Measurements from ENCODE around the gene RNF167.

The RNF167 gene

DNA sequence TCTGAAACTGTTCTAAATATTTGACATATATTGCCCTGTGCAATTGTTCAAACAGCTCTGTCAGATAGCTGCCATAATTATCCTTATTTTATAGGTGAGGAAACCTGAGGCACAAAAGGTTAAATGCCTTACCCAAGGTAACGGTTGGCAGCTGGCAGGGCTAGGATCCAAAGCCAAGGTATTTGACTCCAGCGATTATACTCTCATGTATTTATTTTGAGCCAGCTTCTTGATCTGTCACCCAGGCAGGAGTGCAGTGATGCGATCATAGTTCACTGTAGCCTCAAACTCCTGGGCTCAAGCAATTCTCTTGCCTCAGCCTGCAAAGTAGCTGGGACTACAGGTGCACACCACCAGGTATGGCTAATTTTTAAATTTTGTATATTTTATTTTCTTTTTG is 18.0 kb downstream of the RNF167 start:
- DNase-seq = no peak

DNA sequence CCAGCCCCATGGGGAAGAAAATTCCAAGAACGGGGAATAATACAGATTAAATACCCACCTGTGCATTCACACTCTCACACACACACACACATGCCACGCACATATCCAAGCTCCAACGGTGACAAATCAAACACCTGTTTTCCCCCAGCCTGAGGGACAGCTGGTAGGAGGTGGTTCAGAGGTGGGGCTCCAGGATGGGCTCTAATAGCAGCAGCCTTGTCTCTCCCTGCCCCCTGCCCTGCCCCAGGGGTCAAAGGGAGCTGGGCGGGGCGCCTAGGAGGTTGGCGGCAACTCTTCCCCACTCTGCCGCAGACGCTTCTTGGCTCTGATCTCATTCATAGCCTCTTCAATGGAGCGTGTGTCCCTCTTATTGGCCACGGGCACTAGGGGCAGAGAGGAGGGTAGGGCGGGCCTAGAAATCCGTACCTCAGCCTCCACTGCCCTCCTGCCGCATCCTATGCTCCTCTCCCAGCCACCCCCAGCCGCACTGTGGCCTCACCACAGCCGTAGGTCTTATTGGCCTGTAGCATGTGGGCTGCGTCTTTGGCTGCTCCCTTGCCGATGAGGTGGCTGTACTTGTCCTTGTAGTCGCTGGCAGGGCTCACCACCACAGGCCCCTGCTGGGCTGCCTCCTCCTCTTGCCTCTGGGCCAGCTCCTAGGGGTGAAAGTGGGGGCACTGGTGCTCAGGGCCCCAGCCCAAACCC is 19.3 kb downstream of the RNF167 start:
- DNase-seq = no peak

DNA sequence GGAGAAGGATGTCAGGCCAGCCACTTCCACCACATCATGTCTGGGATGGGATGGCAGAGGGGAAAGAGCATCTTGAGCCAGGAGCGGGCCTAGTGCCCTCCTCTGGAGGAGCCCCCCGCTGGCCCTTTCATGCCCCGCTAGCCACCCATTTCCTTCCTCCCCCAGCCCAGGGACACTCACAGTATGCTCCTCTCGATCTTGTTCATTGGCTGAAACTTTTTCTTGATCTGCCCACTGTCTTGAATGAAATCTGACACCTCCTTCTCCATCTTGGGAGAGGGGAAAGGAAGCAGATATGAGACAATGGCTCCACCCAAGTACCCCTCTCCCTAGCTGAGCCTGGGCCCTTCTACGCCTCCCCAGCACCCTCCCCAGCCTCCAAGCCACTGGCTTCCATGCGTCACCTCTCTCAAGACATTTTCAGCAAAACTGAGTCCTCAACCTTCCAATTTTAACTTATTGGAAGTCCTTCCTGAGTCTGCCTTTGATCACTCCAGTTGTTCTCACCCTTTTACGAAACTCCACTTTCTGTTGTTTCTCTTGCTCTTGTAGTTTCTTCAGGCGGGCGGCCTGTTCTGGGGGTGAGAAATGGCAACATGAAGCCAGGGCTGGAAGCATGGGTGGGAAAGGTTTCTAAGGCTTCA is 20.3 kb downstream of the RNF167 start:
- DNase-seq = no peak

DNA sequence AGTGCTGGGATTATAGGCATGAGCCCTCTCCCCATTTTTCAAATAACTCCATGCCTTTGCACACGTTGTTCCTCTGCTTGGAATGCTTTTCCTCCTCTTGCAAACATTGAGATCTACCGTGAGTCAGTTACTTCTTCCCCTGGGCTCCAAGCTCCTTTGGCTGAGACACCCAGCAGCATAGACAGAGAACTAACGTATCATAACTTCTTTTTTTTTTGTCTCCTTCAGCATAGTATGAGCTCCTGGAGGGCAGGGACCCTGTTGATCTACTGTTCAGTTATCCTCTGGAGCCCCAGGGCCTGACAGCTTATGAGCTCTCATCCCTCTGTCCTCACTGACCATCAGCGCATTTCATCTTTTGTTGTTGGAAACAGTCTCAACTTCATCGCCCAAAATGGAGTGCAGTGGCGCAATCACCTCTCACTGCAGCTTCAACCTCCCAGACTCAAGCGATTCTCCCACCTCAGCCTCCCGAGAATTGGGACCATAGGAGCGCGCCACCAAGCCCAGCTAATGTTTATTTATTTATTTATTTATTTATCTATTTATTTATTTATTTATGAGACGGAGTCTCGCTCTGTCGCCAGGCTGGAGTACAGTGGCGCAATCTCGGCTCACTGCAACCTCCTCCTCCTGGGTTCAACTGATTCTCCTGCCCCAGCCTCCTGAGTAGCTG is 25.4 kb downstream of the RNF167 start:
- DNase-seq = no peak

DNA sequence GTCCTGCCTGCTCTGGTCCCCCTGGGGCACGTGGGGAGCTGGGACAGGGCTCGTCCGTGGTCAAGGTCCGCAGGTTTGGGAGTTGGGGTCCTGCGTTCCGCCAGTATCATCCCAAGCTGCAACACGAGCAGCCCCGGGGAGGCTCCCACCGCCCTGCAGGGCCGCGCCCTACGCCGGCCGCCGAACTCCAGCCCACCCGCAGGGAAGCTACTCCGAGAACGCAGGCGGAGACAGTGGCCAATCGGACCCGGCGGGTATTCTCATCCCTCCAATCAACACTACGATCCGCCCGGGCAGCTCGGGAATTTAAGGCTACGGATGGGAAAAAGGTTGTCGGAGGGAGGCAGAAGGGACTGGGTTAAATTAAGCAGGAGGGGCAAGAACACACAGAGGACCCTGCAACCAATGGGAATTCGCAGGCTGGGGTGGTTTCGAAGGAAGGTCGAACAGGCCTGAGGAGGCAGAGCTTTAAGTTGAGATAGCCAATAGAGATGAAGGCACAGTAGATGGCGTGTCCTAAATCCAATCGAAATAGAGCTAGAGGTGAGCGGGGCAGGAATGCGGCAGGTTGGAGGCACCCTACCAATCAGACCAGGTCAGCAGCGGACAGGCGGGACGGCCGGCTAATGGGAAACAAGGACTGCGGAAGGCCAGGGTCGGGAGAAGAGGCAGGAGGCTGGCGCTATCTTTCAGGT is 26.9 kb downstream of the RNF167 start:
- DNase-seq = peak; percentile 99

DNA sequence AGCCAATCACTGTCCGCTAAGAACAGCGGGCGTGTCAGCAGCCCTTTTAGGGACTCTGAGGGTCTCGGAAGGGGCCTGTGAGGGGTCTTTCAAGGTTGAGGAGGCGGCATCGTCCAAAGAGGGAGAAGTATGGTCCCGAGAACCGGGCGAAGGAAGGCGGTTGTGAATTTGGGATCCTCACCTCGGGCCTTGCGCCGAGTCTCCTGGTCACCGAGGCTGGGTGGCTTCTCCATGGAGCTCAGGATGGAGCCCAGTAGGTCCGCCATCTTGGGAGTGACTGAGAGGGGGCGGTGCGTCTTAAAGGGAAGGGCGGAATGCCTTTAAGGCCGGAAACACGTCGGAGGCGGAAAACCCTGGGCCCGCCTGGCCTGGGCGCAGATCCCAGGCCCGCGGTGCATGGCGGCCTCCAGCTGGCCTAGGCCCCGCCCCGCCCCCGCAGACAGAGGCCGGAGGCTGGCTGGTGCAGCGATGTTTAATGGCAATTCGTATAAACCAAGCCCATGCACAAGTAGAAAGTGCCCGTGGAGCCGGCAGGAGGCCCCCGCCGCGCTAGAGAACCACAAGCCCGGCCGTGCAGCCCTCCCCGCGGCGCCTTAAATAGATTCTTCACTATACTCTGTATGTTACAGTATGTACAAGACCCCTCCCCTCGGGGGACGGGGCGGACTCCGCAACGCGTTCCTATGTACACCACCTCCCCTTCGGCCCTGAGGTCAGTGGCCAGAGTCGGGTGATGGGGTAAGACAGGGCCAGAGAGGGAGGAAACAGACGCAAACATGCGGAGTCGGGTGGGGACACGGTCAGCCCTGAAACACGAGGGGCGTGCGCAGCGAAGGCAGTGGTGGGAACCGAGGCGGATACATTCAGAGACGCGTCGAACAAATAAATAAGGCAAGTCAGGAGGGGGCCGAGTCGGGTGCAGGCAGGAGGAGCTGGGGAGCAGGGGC is 27.7 kb downstream of the RNF167 start, which contains the start of gene SPAG7:
TSS of gene SPAG7 (minus strand) at position 279 of the 947 bp plus-strand sequence. CDS start at position 266, 13 bp downstream.
- DNase-seq = peak; percentile 93

DNA sequence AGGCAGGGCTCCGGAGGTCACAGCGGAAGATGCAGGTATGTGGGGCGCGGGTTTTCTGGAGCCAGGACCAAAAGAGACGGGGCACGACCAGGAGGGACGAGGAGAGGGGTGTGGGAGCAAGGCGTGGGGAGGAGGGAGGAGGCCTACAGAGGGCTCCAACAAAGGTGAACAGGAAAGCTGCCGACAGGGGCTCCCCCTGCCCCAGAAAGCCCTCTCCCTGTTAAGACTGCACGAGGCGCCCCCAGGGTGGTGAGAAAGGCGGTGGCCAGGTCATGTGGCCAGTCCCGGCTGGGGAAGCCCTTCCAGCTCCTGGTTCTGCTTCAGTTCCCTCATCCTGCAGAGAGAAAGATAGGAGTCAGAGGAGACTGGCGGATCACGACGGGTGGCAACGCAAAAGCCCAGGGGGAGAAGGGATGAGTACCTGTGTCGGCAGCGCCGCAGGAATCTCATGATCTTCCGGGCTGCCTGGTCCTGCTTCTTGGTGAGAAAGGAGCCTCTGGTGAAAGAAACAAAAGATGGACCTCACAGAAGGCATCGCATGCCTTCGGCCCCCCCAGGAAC is 28.5 kb downstream of the RNF167 start:
- no peak for DNase-seq

DNA sequence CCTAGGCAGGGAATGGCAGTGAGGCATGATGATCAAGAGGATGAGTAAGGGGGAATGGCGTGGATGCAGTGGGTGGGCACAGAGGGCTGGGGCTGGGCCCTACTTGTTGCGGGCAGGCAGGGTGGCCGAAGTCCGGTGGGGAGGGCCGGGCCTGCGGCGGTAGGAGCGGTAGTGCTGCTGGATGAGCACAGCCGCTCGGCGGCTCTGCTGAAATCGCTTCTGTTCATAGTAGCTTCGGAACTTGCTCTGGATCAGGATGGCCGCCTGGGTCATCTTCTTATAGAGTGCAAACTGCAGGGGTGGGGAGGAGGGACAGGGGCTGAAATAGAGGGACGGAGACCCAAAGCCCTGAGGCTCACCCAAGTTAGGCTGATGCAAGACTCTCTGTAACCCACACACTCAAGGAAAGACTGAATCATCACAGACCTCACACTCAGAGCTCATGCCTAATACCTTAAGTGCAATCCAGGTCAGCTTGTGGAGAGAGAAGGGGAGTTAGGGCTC is 29.0 kb downstream of the RNF167 start:
- DNase-seq = no peak

DNA sequence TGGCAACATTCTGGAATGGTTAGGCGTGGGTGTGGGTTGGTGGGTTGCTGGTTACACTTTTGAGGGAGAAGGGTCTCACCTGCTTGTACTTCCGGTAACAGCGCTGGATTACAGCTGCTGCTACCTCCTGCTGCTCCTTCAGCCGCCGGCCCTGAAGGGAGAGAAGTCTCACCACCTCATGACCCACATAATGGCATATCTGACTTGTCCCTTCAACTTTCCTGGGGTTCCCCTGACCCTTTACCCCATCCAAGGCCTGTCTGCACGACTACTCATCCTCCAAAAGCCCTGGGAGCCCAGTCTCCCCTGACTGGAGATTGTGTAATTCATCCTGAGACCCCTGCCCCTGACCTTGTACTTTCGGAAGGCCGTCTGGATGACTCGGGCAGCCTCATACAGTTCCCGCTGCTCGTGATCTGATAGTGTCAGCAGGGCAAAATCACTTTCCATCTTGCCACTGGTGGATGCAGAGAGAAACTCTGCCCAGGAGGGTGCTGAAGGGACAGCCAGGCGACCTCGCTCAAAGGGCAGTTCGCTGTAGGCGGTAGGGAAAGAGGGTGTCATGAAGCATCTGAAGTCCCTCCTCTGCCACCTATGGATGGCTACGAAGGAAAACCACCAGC is 29.6 kb downstream of the RNF167 start:
- DNase-seq = no peak

DNA sequence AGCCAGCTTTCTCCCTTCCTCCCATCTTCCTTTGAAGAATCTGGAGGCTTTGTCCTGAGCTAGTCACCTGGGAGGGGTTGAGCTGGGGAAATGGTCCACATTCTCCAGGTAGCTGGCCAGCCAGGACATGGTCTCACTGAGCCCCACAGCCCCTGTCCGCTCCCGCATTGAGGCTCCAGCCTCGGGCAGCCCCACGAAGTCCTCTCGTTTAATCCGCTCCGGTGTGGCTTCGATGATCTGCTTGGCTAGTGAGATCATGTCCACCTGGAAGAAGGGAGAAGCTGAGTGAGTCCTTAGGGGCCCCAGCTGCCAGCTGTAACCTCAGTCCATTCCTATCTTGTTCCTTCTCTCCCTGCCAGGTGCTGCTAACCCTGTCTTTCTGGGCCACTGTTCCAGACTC is 30.2 kb downstream of the RNF167 start:
- DNase-seq = no peak

DNA sequence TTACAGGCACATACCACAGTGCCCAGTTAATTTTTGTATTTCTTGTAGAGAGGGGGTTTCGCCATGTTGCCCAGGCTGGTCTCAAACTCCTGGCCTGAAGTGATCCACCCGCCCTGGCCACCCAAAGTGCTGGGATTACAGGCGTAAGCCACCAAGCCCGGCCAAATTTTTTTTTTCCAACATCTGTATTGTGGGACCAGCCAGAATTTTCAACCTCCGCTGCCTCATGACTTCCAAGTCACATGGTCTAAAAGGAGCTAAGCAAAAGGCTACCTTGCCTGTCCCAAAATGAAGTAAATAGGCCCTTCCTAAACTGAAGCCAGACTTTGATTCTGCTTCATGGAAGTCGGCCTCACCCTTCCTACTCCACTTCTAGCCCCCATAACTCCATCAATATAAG is 31.8 kb downstream of the RNF167 start:
- DNase-seq = no peak

DNA sequence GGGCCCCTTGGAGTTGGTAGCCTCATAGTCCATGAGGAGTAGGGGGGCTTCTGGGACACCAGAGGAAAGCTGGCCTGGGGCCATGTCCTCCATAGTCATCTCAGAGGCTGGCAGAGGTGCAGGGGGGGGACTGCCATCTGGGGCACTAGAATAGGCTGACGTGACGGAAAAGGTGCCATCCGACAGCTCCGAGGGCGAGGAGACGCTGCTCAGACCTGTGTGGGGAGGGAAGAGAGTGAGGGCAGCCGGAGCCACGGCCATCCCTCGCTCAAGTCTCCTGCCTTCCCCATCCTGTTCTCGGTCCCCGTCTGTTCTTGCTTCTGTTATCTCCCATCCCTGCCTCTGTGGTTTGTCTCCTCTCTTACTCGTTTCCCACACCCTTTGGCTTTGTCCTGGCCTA is 32.3 kb downstream of the RNF167 start:
- no peak for DNase-seq

DNA sequence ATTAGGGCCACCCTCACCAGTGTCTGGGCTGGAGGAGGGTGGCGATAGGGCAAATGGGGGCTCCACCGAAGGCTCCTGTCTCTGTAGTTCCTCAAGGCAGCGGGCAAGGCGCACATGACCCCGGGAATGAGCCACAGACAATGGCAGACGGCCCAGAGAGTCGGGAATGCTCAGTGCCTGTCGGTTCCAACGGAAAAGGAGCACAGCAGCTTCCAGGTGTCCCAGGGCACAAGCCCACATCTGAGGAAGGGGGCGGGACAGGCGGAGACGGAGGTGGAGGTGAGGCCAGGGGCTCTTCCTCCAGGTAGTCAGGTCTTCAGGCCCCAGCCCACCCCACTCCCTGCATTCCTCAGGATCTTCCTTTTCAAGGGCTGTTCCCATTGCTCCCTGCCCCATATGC is 32.7 kb downstream of the RNF167 start:
- DNase-seq = no peak

DNA sequence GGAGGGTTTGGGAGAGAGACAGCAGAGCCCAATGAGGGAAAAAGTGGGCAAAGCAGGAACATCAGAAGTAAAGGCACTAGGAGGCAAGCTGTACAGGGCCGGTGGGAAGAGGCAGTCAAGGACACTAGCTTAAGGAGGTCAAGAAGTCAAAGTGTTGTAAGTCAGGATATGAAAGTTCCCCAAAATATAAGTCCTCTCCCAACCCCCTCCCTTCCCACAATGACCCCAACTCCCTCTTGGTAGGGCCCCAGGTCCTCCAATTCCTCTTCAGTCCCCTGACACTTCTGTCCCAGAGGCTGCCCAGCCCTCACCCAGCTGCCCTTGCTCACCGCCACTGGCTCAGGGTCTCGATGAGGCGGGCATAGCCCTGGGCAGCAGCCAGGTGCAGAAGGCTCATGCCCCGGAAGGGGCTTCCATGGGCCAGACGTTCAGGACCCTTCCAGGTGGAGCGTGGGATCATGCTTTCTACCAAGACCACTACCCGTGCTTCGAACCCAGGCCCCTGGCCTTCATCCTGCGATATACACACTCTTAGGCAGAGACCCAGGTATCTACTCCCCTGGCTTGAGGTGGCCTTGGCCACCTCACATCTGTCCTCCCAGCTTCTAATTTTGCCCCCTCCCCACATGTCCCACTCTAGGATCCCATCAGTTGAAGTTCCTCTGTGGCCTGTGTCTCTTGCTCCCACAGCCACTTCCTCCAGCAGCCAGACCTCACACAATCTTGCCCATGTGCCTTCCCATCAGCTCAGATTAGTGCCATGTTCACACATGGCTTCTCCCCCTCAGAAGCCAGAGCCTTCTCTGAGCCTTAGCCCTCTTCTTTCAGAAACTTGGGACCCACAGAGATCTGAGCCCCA is 33.4 kb downstream of the RNF167 start:
- no peak for DNase-seq

DNA sequence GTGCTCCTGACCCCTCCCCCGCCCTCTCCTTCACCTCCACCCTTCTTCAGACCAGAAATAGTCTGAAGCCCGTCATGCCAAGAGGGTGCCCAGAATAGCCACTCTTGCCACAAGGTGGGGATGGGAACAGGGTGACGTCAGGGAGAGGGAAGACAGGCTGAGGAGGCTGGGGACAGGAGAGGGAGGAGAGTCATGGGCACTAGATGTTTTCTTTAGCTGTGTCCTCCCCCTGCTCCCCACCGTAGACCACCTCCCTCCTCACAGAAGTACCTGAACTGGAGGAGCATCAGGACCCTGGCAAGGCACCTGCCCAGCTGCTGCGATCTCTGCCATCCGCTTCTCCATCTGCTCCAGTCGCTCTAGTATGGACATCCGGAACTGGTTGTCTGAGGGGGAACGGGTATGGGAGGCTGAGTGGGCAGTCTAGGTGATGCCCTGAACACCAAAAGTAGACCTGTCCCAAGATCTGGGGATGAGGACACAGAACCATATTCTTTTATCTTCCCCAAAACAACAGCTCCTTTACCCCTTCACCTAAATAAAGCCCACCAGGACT is 34.1 kb downstream of the RNF167 start:
- DNase-seq = no peak

DNA sequence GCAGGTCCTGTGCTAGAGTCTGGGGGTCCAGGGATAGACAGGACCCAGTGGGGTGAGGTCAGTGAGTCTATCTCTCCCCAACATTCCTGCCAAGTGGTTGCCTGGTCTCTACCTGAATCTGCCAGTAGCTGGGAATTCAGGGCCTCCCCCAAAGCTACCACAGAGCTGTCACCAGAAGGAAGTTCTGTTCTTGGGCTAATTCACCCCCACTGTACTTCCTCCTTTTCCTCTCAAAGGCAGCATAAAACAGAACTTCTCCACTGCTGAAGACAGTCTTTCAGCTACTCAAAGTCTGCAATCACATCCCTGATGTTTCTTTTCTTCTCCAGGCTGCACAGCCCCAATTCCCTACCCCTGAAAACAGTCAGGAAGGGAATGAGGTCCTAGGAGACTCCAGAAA is 38.7 kb downstream of the RNF167 start:
- no peak for DNase-seq

DNA sequence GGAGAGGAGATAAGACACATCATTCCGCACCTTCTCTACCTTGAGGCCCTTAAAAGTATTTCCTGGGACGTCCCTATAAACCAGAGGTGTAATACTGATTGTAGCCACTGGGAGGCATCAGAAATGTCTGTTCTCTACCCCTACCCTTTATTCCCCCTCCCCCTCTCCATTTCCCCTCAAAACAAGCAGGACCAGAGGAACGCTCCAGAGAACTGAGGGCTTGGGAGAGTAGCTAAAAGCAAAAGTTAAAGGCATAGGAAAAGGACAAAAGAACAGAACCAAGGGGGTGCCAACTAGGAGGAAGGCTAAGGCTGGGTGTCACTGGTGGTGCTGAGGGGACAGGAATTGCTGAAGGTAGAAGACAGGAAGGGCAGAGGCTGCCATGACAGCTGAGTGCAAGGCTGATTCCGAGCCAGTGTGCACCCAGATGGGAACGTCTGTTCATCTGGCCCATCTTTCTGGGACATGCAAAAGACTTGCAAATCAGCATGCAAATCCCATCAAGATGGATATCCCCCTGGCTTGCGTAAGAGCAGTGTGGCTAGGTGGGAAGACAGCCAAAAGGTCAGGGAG is 40.7 kb downstream of the RNF167 start:
- DNase-seq = no peak

DNA sequence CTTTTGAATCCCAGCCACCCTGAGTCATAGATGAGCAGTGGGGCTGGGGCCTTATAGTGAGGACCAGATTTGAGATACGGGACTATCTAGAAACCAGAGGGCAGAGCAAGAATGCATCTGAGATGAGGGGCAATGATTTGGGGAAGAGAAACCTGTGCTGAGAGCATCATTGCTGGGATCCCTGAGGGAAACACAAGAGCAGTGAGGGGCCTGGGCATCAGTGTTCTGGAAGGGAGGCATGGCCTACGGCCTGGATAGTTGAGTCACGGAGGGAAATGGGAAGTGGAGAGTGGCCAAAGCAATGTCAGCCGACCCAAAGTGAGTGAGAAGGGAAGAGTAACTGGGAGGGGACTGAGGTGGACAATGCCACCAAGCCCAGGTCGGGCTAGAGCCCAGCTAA is 42.2 kb downstream of the RNF167 start:
- no peak for DNase-seq

DNA sequence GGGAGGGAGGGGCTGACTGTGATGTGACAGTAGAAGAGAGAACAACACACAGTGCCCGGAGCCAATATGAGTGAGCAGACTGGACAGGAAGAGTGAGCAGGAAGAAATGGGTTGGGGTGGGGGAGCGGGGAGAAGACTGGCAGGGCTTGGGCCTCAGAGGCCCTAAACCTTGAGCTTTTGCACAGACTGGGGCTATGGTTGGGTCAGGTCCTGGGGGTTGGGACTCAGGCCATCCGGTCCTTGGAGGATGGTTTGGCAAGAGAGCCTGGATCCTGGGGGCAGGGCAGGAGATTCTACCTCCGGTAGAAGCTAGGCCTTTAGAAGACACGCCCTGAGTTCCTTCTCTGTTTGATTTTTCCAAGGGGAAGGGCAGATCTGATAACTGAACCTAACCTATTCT is 46.3 kb downstream of the RNF167 start:
- DNase-seq = no peak

Measured in CD4-positive, alpha-beta T cell treated with Interferon gamma for 1 hour (primary cell).